Measurements from ENCODE around the gene ANTXR2. TPM values are rescaled to one million over a fixed set of nuclear protein-coding genes. Genes with fewer than 3 reads are reported as not detected.

Gene ANTXR2
- total and polyA plus RNA-seq, 2 donors (not counting 3 experiments of a cell fraction or from before 2014, with no cell fraction given): 6.6 to 64.6 TPM

DNA sequence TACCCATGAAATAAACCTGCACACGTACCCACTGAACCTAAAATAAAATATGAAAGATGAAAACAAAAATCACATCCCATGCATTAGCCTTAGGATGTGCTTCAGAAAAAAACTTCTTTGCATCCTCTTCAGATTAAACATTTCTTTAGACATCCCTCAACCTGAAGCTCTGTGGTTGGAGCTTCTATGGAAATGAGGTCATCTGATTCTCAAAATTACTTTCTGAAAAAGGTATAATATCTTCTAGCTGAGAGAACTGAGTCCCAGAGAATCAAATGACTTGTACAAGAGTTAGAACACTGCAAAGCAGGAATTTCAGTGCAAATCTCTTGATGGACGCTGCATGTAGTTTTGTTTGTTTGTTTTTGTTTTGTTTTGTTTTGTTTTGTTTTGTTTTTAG lies 19.1 kb upstream of the ANTXR2 start:
- no peak overlapping the region for H3K4me2 ChIP-seq (ENCODE audit: insufficient read depth, low read length)
- dilution Hi-C loops (cut with MboI; ENCODE audit: extremely low pct_ligation_motif_present, low sequenced_read_pairs): no loop called here
- no TSS peak for BruUV-seq (replicated peaks)
- H3K36me3 ChIP-seq (ENCODE audit: control insufficient read depth in 2 of 2, extremely low read depth in 1 of 2, insufficient read depth in 2 of 2, low read length in 2 of 2): no peaks in the 10 kb centered on the region
- no peak for DNase-seq (ENCODE audit: low read depth, low spot score)
- no peak for TF ChIP-seq FOS (IDR thresholded peaks at IDR 0.05; ENCODE audit: borderline replicate concordance, insufficient read depth, low read length)
- TF ChIP-seq POLR2A (IDR thresholded peaks at IDR 0.05; ENCODE audit: low read depth, low read length): no peak
- TF ChIP-seq, protein P1, sequence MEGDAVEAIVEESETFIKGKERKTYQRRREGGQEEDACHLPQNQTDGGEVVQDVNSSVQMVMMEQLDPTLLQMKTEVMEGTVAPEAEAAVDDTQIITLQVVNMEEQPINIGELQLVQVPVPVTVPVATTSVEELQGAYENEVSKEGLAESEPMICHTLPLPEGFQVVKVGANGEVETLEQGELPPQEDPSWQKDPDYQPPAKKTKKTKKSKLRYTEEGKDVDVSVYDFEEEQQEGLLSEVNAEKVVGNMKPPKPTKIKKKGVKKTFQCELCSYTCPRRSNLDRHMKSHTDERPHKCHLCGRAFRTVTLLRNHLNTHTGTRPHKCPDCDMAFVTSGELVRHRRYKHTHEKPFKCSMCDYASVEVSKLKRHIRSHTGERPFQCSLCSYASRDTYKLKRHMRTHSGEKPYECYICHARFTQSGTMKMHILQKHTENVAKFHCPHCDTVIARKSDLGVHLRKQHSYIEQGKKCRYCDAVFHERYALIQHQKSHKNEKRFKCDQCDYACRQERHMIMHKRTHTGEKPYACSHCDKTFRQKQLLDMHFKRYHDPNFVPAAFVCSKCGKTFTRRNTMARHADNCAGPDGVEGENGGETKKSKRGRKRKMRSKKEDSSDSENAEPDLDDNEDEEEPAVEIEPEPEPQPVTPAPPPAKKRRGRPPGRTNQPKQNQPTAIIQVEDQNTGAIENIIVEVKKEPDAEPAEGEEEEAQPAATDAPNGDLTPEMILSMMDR (IDR thresholded peaks at IDR 0.05; ENCODE audit: extremely low read depth in 1 of 2, insufficient read depth in 1 of 2, low read depth in 1 of 2, low read length in 2 of 2): no peak
- no peak for TF ChIP-seq JUN (IDR thresholded peaks at IDR 0.05; ENCODE audit: borderline replicate concordance, insufficient read depth, insufficient read length, low read depth)
- TF ChIP-seq EZH2 (IDR thresholded peaks at IDR 0.05; ENCODE audit: borderline replicate concordance, low read depth, low read length, severe bottlenecking): no peak
- no peak for TF ChIP-seq GATA2 (IDR thresholded peaks at IDR 0.05; ENCODE audit: insufficient read depth, insufficient read length, low read depth, low read length)
- TF ChIP-seq, protein P2, sequence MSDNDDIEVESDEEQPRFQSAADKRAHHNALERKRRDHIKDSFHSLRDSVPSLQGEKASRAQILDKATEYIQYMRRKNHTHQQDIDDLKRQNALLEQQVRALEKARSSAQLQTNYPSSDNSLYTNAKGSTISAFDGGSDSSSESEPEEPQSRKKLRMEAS (IDR thresholded peaks at IDR 0.05; ENCODE audit: insufficient read depth, insufficient read length): no peak
- TF ChIP-seq MYC (IDR thresholded peaks at IDR 0.05; ENCODE audit: low read depth, low read length): no peak
- no peak for TF ChIP-seq POLR2AphosphoS5 (IDR thresholded peaks at IDR 0.05; ENCODE audit: insufficient read depth, low read depth, low read length)
- no peak for FAIRE-seq
- H3K9me1 ChIP-seq (replicated peaks; ENCODE audit: control insufficient read depth, extremely low read depth, insufficient read depth, low read length): no peaks in the 10 kb centered on the region
- H3K27ac ChIP-seq (ENCODE audit: insufficient read depth, low read depth, low read length): no peak overlapping the region
- ChIA-PET CTCF (no interaction called here), POLR2A (no interaction called here)
- H3K4me3 ChIP-seq (replicated peaks in 1 of 3; ENCODE audit: insufficient read depth in 1 of 3, low read depth in 1 of 3, low read length in 3 of 3): no peak overlapping the region
- no peaks in the 10 kb centered on the region for H3K9me3 ChIP-seq (replicated peaks; ENCODE audit: control insufficient read depth, insufficient read depth, low read length)
- no peaks in the 10 kb centered on the region for H3K79me2 ChIP-seq (ENCODE audit: control insufficient read depth, insufficient read depth, low read length)
- H3K4me1 ChIP-seq (ENCODE audit: control insufficient read depth, extremely low read depth, insufficient read depth, low read length): peaks cover under 1% of the 10 kb centered on the region
- H4K20me1 ChIP-seq (replicated peaks; ENCODE audit: control insufficient read depth, extremely low read depth, insufficient read depth, low read length): no peaks in the 10 kb centered on the region
- H3K9ac ChIP-seq (replicated peaks; ENCODE audit: extremely low read depth, insufficient read depth, low read length): no peak overlapping the region
- H2AFZ ChIP-seq (ENCODE audit: low read depth, low read length): no peak overlapping the region
- intact Hi-C loops (cut with micrococcal nuclease): no loop called here
- no peaks in the 10 kb centered on the region for H3K27me3 ChIP-seq (ENCODE audit: control insufficient read depth in 2 of 2, insufficient read depth in 2 of 2, low read length in 2 of 2)

All from endothelial cell of umbilical vein (primary cell).